NCI-H146 treated with DMSO at 0.1 percent for 48 hours (cell line): Measurements from ENCODE around the gene ADA.
"Not testable (repeated sequence)": the region's sequence is repeated elsewhere in the genome, so short reads cannot be mapped to it uniquely, and the experiment has no call there.

Experiments
- DNase-seq: peaks from one replicate; lab custom pipeline; 2025; ENCODE audit not compliant: unreplicated experiment; lab: John Stamatoyannopoulos, UW

ADA gene

DNA sequence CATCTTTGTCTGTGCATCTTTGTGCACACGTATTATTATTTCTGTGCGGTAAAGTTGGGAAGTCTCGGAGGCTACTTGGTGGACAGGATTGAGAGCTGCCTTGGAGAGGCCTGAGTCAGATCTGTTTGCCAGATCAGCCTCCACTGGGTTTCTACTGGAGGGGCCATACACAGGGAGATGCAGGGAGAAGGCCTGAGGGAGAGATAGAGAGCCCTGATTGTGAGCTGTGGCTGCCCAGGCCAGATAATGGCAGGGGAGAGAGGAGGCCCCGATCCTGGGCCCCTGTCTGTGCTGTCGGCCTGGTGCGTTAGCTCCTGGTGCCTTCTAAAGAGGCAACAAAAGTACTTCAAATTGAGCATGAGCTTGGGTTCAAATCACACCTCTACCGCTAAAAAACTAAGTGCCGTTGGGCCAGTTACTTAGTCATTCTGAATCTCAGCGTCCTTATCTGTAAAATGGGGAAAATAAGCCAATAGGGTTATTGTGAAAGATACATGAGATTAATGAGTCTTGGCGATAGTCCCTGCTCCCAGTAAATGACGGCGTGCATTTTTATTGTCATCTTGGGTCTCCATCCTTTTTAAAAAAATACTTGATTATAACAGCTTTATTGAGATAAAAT is 27.6 kb upstream of the ADA start:
- DNase-seq: no peak

DNA sequence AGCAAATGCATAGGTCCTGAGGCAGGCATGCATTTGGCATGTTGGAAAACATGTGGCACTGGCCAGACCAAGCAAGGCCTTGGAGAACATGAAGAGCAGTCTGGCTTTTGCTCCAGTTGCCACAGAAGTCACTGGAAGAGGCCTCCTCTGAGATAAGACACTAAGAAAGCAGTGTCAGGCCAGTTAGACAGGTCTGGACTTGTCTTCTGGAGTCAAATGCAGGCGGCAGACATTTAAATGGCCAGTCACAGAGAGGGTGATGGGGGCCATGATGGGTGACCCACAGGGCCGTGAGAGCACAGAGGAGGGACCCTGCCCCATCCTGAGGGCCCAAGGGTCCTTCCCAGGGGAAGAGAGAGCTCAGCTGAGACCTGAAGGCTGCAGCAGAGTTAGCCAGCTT is 26.7 kb upstream of the ADA start:
- no peak for DNase-seq

DNA sequence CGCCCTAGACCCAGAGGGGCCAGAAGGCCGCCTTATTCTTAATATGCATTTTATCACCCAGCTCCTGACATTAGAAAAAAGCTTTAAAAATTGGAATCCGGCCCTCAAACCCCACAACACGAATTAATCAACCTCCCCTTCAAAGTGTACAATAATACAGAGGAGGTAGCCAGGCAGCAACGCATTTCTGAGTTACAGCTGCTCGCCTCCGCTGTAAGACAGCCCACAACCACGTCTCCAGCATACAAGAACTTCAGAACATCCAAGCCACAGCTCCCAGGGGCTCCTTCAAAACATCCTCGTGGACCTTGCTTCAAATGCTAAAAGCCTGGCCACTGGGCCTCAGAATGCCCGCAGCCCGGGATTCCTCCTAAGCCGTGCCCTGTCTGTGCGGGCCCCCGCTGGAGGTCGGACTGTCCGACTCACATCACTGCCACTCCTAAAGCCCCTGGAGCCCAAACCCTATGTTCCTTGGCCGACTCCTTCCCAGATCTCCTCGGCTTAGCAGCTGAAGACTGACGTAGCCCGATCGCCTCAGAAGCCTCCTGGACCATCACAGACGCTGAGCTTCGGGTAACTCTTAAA is 20.9 kb upstream of the ADA start:
- not testable (repeated sequence) for DNase-seq

DNA sequence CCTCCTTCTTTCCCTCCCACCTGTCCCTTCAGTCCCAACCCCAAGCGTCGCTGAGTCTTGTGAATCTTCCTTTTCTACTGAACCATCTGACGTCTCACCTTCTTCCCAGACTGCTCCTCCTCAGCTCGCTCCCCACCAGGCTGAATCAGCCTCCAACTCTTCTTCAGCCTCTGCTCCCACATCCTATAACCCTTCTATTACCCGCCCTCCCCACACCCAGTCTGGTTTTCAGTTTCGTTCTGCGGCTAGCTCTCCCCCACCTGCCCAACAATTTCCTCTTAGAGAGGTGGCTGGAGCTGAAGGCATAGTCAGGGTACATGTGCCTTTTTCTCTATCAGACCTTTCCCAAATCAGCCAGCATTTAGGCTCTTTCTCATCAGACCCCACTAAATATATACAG is 20.0 kb upstream of the ADA start:
- DNase-seq: not testable (repeated sequence)

DNA sequence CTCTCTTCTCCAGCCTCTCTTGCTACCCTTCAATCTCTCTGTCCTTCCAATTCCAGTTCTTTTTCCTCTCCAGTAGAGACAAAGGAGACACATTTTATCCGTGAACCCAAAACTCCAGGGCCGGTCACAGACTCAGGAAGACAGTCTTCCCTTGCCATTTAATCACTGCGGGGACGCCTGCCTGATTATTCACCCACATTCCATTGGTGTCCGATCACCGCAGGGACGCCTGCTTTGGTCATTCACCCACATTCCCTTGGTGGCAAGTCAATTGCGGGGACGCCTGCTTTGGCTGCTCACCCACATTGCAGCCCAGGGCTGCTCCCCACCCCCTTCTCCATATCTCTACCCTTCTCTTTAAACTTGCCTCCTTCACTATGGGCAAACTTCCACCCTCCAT is 19.4 kb upstream of the ADA start:
- not testable (repeated sequence) for DNase-seq

DNA sequence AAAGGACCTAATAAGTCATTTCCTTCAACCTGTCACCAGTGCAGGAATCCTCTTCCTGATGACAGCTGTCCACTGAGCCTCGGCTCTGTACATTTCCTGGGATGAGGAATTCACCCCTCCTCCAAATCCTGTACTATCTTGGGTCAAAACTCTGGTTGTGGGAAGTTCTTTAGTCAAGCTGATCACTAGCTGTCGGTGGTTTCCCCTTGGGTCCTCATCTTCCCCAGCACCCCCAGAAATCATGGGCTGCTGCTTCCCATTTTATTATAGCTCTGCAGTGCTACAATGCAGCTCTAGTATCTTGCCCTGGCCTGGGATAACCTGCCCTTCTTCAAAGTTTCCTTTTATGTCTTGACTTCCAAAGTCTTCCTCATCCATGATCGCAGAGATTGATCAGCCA is 14.6 kb upstream of the ADA start:
- no peak for DNase-seq

DNA sequence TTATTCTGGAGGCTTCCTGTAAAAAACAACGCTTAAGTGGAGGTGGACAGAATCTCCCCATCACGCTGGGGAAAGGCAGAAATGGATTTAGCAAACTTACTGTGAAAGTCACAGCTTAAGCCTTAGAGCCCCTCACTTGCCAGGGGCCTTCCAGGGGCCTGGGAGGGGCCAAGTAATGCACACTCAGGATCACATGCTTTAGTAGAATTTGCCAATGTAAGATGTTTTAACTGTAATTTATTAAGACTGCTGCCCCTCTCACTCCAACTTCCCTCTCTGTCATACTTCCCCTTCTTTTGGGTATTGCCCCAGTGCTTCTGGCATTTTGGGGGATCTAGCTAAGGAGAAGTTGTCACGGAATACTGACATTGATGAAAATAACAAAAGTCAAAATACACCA is 12.6 kb upstream of the ADA start:
- no peak for DNase-seq

DNA sequence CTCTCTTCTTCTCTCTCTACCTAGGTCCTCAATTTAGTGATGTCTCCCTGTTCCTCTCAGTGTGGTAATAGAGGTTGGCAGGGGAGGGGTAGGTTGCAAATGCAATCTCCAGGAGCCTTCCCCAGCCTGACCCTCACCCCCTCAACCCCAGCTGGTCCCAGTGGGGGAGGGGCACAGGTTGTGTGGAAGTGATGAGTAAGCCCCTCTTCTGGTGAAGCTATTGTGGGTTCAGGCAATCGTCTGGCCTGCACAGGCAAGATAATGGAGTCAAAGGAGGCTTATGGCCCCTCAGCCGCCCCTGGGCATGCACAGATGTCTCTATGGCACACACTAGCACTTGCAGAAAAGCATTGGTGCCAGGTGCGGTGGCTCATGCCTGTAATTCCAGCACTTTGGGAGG is 10.8 kb upstream of the ADA start:
- DNase-seq: no peak

DNA sequence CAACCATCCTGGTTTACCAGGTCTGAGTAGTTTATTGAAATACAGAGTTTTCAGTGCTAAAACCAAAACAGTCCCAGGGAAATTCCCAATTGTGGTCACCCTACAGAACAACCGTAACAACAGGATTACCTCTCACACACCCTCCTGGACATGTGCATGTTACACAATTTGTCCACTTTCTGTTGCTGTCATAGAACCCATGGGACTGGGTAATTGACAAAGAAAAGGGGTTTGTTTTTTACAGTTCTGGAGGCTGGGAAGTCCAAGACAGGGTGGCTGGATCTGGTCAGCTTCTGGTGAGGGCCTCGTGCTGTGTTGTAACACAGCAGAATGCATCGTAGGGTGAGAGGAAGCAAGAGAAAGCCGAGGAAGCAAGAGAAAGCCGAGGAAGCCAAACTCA is 9.1 kb upstream of the ADA start:
- DNase-seq: no peak

DNA sequence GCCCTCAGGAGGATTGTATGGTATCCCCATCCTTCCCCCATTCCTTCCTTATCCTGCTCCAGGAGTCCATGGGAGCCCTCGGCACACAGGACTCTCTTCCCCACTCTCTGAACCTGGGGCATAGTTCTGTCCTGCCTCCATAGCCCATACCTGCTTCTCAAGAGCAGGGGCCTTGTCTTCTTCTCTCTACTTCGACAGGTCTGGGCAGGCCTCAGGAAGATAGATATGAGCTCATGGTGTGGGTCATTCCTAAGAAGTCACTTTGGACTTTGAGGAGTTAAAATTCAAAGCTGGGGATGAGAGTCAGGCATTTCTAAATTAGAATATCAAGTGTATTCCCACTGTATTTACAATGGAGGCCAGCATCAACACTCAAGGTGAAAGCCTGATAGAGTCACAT is 8.4 kb upstream of the ADA start:
- no peak for DNase-seq

DNA sequence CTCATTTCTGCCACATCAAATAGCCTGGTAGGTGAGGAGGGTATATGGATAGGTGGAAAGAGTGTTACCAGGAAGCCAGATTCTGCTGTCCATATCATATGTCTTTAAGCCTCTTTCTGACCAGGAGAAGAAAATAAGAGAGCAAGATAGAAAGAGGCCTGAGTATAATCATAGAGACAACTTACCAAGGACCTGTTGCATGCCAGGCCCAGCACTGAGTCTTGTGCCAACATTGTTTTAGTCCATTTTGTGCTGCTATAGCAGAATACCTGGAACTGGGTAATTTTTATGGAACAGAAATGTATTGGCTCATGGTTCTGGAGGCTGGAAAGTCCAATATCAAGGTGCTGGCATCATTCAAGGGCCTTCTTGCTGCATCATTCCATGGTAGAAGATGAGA is 7.3 kb upstream of the ADA start:
- no peak for DNase-seq

DNA sequence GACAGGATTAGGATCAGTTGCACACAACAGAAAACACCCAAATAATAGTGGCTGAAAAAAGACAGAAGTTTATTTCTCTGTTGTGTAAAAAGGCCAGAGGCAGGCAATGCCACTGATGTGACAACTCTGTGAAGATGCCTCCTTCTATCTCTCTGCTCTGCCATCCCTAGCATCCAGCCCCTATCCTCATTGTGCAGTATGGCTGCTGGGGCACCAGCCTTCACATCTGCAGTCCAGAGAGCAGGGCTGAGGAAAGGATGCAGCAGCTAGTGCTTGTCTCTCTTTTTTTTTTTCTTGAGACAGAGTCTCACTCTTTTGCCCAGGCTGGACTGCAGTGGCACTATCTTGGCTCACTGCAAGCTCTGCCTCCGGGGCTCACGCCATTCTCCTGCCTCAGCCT is 6.4 kb upstream of the ADA start:
- no peak for DNase-seq

DNA sequence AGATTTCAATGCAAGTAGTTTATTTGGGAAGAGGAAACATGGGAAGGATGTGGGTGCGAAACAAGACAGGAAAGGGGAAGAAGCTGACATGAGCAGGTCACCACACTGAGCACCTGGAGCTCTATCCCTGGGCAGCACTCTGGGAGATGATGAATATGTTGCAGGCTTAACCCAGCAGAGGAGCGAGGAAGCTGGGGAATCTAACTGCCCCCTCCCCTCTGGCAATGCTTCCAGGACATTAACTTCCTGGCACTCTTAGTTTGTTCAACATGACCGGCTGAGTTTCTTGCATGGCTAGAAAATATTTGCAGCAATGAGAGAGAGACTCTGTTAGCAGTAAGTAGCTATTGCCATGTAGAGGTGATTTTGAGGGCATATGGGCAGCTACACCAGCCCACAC is 4.9 kb upstream of the ADA start:
- DNase-seq: no peak

DNA sequence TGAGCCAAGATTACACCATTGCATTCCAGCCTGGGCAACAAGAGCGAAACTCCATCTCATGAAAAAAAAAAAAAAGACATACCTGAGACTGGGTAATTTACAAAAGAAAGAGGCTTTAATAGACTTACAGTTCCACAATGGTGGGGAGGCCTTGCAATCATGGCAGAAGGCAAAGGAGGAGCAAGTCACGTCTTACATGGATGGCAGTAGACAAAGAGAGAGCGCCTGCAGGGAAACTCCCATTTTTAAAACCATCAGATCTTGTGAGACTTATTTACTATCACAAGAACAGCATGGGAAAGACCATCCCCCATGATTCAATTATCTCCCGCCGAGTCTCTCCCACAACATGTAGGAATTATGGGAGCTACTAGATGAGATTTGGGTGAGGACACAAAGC is 2.7 kb upstream of the ADA start:
- not testable (repeated sequence) for DNase-seq

DNA sequence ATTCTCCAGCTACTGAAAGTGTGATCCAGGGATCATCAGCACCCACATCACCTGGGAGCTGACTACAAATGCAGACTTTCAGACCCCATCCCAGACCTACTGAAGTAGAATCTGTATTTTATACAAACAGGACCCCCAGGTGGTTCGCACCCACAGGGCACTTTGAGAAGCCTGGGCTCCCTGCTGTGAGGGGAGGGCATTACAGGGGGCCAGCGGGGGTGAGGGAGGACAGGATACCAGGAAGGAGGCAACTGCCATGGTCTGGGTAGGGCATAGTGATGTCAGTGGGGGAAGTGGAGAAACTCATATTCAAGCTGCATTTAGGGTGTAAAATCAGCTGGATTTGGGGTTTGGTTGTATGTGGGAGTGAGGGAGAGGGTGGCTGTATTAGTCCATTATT is 2.0 kb upstream of the ADA start:
- DNase-seq: no peak

DNA sequence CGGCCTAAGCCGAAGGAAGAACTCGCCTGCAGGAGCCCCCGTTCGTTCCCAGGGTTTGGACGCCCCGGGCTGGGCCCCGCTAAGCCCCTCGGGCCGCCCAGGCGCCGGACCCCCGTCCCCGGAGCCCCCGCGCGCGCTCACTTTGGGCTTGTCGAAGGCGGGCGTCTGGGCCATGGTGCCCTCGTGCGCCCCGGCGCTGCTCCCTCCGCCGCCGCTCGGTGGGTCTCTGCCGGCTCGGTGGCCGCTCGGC is 140 bp downstream of the ADA start:
- no peak for DNase-seq

DNA sequence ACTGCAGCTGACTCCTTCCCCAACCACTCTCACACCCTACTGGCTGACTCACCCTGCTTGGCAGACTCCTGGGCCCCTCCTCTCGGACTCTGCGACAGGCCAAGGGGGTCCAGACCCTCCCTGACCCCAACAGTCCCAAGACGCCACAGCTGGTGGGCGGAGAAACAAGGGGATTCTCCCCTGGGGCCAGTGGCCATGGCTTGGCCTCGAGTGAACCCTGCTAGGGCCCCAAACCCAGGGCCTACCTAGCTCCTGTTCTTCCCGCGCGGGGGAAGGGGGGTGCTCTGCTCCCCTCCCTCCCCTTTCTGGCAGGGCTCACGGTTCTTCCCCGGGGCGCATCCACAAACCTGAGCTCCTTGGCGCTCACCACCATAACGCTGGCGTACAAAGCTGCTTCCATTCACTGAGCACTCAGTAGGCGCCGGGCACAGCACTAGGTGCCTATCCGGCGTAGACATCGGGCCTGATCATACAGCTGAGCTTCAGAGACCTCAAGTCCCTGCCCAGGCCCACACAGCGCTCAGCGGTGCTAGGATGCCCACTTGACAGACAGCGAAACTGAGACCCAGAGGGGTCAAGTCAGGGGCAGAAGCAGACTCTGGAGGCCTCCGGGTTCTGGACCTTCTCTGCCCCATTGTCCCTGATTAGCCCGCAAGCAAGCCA is 597 bp downstream of the ADA start:
- no peak for DNase-seq

DNA sequence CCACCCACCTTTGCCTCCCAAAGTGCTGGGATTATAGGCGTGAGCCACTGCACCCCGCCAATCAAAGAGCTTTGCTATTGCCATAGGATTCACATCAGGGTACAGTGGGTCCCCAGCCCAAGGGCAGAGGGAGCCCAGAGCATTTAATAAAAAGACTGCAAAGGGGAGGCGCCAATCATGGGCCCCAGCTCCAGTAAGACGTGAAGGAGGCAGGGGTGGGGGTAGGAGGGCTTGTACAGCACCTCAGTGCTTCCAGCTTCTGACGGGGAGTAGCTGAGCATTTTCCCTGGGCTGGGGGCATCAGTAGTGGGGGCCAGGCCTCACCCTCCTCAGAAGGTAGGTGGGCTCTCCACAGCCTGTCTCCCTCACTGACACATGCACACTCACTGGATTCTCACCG is 1.5 kb downstream of the ADA start:
- DNase-seq: no peak

DNA sequence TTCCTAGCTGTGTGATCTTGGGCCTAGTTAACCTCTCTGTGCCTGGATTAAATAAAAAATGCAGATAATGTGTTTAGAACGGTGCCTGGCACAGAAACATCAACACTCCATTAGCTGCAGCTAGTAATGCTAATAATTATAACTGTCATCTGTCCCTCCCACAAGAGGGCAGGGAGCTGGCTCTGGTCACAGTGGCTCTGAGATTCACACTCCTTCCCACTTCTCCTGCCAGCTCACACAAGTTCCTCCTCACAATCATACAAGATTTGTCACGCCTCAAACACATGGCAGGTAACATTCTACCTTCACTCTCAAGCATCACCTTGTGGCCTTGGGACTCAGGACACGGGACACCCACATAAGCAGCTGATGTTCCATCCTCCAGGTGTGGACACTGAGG is 2.4 kb downstream of the ADA start:
- DNase-seq: no peak

DNA sequence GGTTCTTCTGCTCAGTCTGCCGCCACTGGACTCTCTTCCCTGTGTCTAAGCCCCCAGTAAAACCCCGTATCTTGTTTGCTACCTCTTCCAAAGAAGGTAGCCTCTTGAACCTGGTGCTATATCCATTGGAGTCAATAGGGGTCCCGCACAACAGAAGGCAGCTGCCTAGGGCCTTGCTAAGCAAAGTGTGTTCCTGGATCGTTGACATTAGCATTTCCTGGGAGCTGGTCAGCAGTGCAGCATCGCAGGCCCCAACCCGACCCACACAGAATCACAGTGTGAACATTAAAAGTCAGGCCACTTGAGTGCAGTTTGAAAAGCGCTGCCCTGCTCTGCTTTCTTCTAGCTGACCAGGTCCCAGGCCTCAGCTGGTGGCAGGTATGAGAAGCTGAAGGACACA is 2.9 kb downstream of the ADA start:
- DNase-seq: no peak

DNA sequence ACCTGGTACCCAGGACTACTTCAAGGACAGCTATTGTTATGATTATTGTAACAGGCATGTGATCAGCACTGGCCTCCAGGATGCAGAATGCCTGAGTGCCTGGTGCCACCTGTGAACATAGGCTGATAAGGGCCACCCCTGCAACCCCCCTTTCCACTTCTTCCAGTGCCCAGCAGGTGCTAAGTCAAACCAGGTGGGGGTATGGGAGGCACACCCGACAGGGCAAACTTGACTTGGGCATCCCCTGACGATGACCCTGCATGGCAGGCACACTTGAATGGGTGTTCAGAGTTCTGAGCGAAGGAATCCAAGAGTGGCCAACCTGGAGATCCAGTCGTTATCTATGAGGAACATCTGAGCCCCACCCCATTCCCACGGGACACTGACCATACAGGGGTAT is 3.4 kb downstream of the ADA start:
- no peak for DNase-seq

DNA sequence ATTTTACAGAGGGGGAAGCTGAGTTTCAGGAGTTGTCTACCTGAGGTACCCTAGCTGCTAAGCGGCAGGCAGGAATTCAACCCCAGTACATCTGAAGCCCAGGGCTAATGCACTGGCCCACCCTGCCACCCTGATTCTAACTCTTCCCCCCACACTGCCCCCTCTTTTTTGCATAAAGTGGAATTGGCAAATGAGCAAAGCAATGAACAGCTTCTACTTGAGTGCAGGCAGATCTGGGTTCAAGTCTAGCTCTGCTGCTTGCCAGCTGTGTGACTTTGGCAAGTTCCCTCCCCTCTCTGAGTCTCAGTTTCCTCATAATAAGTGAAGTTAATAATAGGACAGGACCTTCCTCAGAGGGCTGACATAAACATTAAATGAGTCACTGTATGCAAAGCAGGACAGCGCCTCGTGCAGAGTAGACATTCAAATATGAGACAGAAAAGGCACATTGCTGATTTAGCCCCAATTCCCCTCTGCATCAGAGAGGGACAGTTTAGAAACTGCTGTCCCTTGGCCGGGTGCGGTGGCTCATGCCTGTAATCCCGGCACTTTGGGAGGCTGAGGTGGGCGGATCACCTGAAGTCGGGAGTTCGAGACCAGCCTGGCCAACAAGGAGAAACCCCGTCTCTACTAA is 4.7 kb downstream of the ADA start:
- no peak for DNase-seq
